Measurements from ENCODE around the gene TCF7.
A peak's percentile ranks its signal among the peaks of the same experiment; 100 is the strongest.

DNA sequence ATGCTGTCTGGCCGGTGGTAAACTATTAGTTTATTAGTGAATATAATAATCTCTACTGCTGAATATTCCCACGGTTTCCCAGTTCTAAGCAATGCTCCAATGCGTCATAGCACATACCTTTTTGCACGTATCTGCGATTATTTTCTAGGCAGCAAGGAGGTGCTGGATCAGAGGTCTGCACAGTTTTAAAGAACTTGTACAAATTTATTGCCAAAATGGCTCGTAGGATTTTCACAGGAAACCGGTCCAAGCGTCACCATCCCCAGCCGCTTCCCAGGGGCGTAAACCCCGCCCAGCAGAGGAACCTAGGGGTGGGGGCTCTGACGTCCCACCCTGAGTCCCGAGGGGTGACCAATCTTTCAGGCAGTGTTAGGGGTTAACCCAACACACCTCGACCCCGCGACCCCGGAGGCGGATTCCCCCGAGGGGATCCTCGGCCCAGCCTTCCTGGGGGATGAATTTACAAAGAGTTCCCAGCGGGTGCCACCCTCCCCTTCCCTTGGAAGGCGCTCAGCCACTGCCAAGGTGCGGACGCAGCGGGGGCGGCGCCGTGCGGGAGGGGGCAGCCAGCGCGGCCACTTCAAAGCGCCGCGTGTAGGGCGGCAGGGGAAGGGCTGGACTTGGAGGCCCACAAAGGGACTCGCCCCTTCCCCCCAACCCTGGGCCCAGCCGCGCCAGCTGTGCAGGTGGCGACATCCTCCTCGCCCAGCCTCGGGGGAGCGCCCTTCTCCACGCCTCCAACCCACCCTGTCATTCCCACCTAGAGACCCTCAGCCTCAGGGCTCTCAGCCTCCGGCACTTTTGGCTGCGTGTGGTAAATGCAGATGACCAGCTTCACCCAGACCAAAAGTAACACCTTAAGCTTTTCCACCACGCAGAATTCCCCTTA, 43.5 kb upstream of the TCF7 start:
- TF ChIP-seq POLR2A (IDR thresholded peaks at IDR 0.05; ENCODE audit: insufficient read depth in 1 of 2, low read depth in 2 of 2, low read length in 2 of 2) (peak; percentile 13 to 24; a peak in 1 of 4 replicates), SP2 (CRISPR knock-in tag; IDR thresholded peaks at IDR 0.05) (no peak), POLR2AphosphoS5 (IDR thresholded peaks at IDR 0.05; ENCODE audit: low read depth, low read length) (no peak), ZBTB20 (CRISPR knock-in tag; IDR thresholded peaks at IDR 0.05; ENCODE audit: borderline replicate concordance, low read depth) (peak; percentile 69; the same call in 1 of the 2 replicates), SP1 (IDR thresholded peaks at IDR 0.05) (no peak), SP1 (CRISPR knock-in tag; IDR thresholded peaks at IDR 0.05) (peak; percentile 72; the same call in 1 of the 2 replicates), MYNN (CRISPR knock-in tag; IDR thresholded peaks at IDR 0.05; ENCODE audit: low read depth) (no peak), YY1 (IDR thresholded peaks at IDR 0.05; ENCODE audit: insufficient read depth, insufficient replicate concordance, low read depth, low read length) (peak; percentile 57)
- TF ChIP-seq, protein P1, sequence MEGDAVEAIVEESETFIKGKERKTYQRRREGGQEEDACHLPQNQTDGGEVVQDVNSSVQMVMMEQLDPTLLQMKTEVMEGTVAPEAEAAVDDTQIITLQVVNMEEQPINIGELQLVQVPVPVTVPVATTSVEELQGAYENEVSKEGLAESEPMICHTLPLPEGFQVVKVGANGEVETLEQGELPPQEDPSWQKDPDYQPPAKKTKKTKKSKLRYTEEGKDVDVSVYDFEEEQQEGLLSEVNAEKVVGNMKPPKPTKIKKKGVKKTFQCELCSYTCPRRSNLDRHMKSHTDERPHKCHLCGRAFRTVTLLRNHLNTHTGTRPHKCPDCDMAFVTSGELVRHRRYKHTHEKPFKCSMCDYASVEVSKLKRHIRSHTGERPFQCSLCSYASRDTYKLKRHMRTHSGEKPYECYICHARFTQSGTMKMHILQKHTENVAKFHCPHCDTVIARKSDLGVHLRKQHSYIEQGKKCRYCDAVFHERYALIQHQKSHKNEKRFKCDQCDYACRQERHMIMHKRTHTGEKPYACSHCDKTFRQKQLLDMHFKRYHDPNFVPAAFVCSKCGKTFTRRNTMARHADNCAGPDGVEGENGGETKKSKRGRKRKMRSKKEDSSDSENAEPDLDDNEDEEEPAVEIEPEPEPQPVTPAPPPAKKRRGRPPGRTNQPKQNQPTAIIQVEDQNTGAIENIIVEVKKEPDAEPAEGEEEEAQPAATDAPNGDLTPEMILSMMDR (CRISPR knock-in tag; IDR thresholded peaks at IDR 0.05): peak; percentile 81
- TF ChIP-seq, protein P2, sequence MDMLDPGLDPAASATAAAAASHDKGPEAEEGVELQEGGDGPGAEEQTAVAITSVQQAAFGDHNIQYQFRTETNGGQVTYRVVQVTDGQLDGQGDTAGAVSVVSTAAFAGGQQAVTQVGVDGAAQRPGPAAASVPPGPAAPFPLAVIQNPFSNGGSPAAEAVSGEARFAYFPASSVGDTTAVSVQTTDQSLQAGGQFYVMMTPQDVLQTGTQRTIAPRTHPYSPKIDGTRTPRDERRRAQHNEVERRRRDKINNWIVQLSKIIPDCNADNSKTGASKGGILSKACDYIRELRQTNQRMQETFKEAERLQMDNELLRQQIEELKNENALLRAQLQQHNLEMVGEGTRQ (IDR thresholded peaks at IDR 0.05; ENCODE audit: low read depth, low read length): no peak
- TF ChIP-seq, protein P2 (CRISPR knock-in tag; IDR thresholded peaks at IDR 0.05; ENCODE audit: borderline replicate concordance): no peak
- TF ChIP-seq, protein P3, sequence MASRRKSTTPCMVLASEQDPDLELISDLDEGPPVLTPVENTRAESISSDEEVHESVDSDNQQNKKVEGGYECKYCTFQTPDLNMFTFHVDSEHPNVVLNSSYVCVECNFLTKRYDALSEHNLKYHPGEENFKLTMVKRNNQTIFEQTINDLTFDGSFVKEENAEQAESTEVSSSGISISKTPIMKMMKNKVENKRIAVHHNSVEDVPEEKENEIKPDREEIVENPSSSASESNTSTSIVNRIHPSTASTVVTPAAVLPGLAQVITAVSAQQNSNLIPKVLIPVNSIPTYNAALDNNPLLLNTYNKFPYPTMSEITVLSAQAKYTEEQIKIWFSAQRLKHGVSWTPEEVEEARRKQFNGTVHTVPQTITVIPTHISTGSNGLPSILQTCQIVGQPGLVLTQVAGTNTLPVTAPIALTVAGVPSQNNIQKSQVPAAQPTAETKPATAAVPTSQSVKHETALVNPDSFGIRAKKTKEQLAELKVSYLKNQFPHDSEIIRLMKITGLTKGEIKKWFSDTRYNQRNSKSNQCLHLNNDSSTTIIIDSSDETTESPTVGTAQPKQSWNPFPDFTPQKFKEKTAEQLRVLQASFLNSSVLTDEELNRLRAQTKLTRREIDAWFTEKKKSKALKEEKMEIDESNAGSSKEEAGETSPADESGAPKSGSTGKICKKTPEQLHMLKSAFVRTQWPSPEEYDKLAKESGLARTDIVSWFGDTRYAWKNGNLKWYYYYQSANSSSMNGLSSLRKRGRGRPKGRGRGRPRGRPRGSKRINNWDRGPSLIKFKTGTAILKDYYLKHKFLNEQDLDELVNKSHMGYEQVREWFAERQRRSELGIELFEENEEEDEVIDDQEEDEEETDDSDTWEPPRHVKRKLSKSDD (CRISPR knock-in tag; IDR thresholded peaks at IDR 0.05; ENCODE audit: low read depth): peak; percentile 93

All from HepG2 (cell line).